Ectodermal cell (in vitro differentiated cells): ENCODE measurements around the gene CDH4.
"Not testable (repeated sequence)": the region's sequence is repeated elsewhere in the genome, so short reads cannot be mapped to it uniquely, and the experiment has no call there.

Experiments
- H3K27ac ChIP-seq: 2 replicates; pipeline ENCODE4 v1.7.0; 2013; ENCODE audit warnings: mild to moderate bottlenecking, low read depth, low read length; ENCODE audit not compliant: insufficient read depth, poor library complexity, severe bottlenecking
- H3K27me3 ChIP-seq: 2 replicates; pipeline ENCODE4 v1.7.0; 2013; ENCODE audit warnings: mild to moderate bottlenecking, low read length; ENCODE audit not compliant: insufficient read depth, control insufficient read depth, poor library complexity, severe bottlenecking
- H3K36me3 ChIP-seq: one replicate; pipeline ENCODE4 v1.7.0; 2013; ENCODE audit warnings: low read length; ENCODE audit not compliant: control insufficient read depth, insufficient read depth
- H3K4me1 ChIP-seq: one replicate; pipeline ENCODE4 v1.7.0; 2013; ENCODE audit warnings: low read length; ENCODE audit not compliant: control insufficient read depth, insufficient read depth
- H3K4me3 ChIP-seq: 2 replicates; pipeline ENCODE4 v1.7.0; 2013; ENCODE audit warnings: low read depth, low read length, control low read depth; ENCODE audit not compliant: insufficient read depth
- H3K9me3 ChIP-seq: 2 replicates; pipeline ENCODE4 v1.7.0; 2013; ENCODE audit warnings: mild to moderate bottlenecking, low read length, moderate library complexity; ENCODE audit not compliant: control insufficient read depth
- WGBS, 2 experiments: methylation state at CpG; one replicate each; pipeline ENCODE4 v1.1.7; 2013; ENCODE audit warnings: missing lambda C conversion rate in 2 of 2; 5-methylcytosine and 5-hydroxymethylcytosine counted together

CDH4 gene

DNA sequence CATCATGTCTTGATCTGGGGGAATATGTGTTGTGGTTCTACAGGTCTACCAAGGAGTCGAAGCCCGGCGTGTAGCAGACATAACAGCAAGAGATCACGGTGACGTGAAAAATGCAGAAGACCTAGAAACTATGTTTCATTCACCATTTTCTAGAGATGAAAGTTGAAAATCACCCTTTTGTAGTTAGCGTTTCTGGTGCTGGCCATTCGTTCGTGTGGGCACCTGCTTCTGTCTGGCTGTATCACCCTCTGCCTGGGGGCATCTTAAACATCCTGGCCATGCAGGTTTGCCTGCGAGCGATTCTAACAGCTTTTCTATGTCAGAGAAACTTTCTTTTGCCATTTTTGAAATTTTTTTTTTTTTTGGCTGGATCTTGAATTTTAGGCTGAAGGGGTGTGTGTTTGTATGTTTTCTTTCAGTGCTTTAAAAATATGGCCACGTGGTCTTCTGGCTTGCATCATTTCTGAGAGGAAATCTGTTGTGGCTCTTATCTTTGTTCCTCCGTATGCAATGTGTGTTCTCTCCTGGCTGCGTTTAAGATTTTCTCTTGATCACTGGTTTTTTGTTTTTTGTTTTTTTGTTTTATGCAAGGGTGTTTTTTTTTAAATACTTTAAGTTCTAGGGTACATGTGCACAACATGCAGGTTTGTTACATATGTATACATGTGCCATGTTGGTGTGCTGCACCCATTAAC lies 226.7 kb downstream of the CDH4 start:
- H3K36me3 ChIP-seq = no peaks in the 10 kb centered on the region
- H3K27me3 ChIP-seq = no peaks in the 10 kb centered on the region
- H3K4me1 ChIP-seq = no peaks in the 10 kb centered on the region
- no peak overlapping the region for H3K4me3 ChIP-seq
- H3K9me3 ChIP-seq = no peaks in the 10 kb centered on the region
- no peak overlapping the region for H3K27ac ChIP-seq
- 90 to 95% methylated on average over 13 of the region's 13 CpGs for WGBS, 2 experiments

DNA sequence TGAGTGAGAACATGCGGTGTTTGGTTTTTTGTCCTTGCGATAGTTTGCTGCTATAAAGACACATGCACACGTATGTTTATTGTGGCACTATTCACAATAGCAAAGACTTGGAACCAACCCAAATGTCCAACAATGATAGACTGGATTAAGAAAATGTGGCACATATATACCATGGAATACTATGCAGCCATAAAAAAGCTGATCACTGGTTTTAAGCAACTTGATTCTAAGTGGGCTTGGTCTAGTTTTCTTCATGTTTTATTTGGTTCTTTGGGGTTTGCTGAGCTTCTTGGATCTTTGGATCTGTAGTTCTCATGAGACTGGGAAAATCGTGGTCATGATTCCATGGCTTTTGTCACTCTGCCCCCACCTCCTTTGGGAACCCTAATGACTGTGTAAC lies 227.4 kb downstream of the CDH4 start:
- not testable (repeated sequence) for H3K27me3 ChIP-seq, H3K4me3 ChIP-seq, H3K4me1 ChIP-seq, H3K27ac ChIP-seq, H3K9me3 ChIP-seq, H3K36me3 ChIP-seq
- WGBS, 2 experiments = 86 to 88% methylated on average over 3 to 4 of the region's 4 CpGs

DNA sequence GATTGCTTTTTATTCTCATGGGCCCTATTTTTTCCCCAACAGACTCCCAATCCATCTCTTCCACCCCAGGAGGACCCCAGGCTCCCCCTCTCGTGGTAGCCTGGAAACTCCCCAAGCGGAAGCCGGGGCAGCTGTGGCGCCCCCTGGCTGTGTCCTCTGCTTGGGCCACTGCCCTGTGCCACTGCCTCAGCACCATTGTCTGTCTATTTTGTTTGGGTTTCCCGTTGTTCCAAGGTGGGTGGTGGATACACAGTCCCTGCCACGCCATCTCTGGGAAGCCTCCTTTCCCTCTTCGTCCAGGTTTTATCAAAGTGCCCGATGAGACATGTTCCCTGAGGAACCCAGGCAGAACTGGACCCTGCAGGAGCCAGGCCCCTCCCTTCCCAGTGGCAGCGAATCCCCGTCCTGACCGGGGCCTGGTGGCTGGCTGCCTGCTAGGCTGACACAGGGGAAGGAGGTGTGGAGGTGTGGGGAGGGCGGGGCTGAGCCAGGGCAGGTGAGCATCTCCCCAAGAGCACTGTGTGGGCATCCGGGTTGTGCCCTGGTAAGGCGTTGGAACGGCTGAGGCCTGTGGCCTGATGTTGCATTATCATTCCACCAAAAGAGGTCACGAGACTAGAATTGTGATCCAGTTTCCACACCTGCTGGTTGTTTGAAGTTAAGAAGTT lies 228.2 kb downstream of the CDH4 start:
- no peaks in the 10 kb centered on the region for H3K36me3 ChIP-seq
- H3K4me1 ChIP-seq = no peaks in the 10 kb centered on the region
- no peaks in the 10 kb centered on the region for H3K27me3 ChIP-seq
- WGBS, 2 experiments = 92% methylated on average over 16 of the region's 16 CpGs
- H3K4me3 ChIP-seq = no peak overlapping the region
- no peak overlapping the region for H3K27ac ChIP-seq
- no peaks in the 10 kb centered on the region for H3K9me3 ChIP-seq

GRCh38 chr20:61482056-61482887 lies 230.2 kb downstream of the CDH4 start:
- no peak overlapping the region for H3K27ac ChIP-seq
- no peaks in the 10 kb centered on the region for H3K9me3 ChIP-seq
- H3K36me3 ChIP-seq = no peaks in the 10 kb centered on the region
- H3K4me3 ChIP-seq = no peak overlapping the region
- no peaks in the 10 kb centered on the region for H3K27me3 ChIP-seq
- peaks cover 1% of the 10 kb centered on the region for H3K4me1 ChIP-seq
- 95 to 96% methylated on average over 18 of the region's 18 CpGs for WGBS, 2 experiments

GRCh38 chr20:61482901-61483300 lies 230.8 kb downstream of the CDH4 start:
- H3K4me3 ChIP-seq = no peak overlapping the region
- no peak overlapping the region for H3K27ac ChIP-seq
- H3K9me3 ChIP-seq = no peaks in the 10 kb centered on the region
- WGBS, 2 experiments = 92 to 95% methylated on average over 3 of the region's 3 CpGs
- no peaks in the 10 kb centered on the region for H3K36me3 ChIP-seq
- H3K27me3 ChIP-seq = no peaks in the 10 kb centered on the region
- peaks cover 3% of the 10 kb centered on the region for H3K4me1 ChIP-seq

DNA sequence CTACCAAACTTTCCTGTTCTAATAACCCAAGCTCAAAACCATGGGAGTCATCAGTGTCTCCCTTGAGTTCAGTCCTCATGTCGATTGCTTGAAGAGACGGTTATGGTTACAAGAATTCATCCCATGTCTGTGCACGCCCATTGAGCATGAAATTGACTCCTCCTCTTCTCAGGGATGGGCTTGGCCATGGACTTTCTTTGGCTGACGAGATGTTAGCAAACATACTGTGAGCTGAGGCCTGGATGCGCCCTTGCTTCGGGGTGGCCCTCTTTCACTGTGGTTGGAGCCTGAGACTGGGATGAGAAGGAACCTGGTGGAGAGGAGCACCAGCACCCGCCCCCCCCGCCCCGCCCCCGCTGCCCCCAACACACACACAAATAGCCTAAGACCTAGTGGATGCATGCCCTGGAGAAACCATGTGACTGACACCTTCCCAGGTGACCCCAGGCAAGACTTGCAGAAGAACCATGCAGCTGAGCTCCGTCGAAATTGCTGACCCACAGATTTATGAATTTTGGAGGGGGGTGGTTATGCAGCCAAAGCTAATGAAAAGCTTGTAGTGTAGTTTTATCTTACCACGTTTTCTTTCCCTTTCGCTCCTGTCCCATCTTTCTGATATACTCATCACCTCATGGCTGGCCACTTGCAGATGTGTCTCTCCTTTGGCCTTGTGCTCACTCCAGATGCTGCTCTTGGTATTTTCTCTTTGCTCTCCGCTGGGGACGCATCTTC lies 231.4 kb downstream of the CDH4 start:
- no peaks in the 10 kb centered on the region for H3K9me3 ChIP-seq
- 90 to 93% methylated on average over 12 to 15 of the region's 16 CpGs for WGBS, 2 experiments
- no peaks in the 10 kb centered on the region for H3K27me3 ChIP-seq
- H3K36me3 ChIP-seq = no peaks in the 10 kb centered on the region
- no peak overlapping the region for H3K27ac ChIP-seq
- peaks cover 3% of the 10 kb centered on the region for H3K4me1 ChIP-seq
- no peak overlapping the region for H3K4me3 ChIP-seq

- WGBS, 2 experiments = 94 to 95% methylated on average over 6 of the region's 6 CpGs
- no peaks in the 10 kb centered on the region for H3K27me3 ChIP-seq
- no peak overlapping the region for H3K27ac ChIP-seq
- H3K36me3 ChIP-seq = no peaks in the 10 kb centered on the region
- peaks cover 3% of the 10 kb centered on the region for H3K4me1 ChIP-seq
- no peaks in the 10 kb centered on the region for H3K9me3 ChIP-seq
- H3K4me3 ChIP-seq = no peak overlapping the region
Observed at GRCh38 chr20:61486198-61486597, 234.1 kb downstream of the CDH4 start.

DNA sequence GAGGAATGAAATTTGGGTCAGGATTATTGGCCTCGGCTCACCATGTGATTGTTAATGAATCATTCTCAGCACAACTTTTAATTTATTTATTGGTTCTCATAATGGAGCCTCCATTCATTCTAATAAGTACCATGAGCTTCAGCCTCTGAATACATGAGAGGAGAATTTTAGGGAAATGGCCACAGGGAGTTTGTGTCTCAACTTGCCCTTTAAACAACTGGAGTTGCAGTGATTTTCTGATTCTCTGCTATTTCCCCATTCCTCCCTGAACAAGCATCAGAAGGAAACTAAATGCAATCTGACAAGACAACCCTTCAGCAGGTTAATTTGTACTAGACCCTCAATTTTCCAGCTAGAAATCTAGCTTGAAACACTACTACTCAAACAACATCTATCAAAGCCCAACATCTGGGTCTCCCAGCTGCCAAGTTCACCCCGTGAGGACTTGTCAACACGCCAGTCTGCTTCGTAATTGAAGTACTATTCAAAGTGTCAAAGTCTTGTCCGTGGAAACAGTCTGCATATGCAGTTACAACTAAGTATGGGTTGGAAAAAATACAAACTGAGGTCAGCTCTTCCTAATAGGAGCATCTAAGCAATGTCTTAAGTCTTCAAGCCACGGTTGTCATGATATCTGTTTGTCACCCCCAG lies 235.4 kb downstream of the CDH4 start:
- 91 to 93% methylated on average over 5 to 6 of the region's 6 CpGs for WGBS, 2 experiments
- Histone ChIP-seq H3K27ac (no peak overlapping the region), H3K36me3 (no peaks in the 10 kb centered on the region)

DNA sequence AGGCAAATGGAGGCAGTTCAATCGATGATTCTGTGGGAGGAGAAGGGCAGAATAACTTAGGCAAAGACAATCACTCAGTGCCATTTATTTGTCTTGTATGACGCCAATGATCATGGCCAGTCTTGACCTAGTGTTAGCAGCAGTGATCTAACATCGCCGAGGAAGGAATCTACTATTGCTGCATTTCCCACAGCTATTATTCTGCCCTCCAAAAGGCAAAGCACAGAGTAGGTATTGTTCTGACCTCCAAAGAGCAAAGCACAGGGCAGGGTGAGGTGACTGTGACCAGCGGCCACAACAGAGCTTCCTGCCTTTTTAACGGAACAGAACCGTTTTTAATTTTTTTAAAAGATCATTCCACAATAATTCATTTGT lies 235.9 kb downstream of the CDH4 start:
- 86 to 88% methylated on average over 7 of the region's 7 CpGs for WGBS, 2 experiments
- H3K9me3 ChIP-seq = no peaks in the 10 kb centered on the region
- H3K36me3 ChIP-seq = no peaks in the 10 kb centered on the region
- no peak overlapping the region for H3K27ac ChIP-seq
- peaks cover 3% of the 10 kb centered on the region for H3K4me1 ChIP-seq
- H3K4me3 ChIP-seq = no peak overlapping the region
- H3K27me3 ChIP-seq = no peaks in the 10 kb centered on the region

More for the DNA sequence above, 235.4 kb downstream of the CDH4 start:
- Histone ChIP-seq H3K4me1 (peaks cover 3% of the 10 kb centered on the region), H3K9me3 (no peaks in the 10 kb centered on the region), H3K27me3 (no peaks in the 10 kb centered on the region), H3K4me3 (no peak overlapping the region)
